ENCODE results near the gene GPSM3.

Gene GPSM3

GRCh38 chr6:32151863-32152768, 40.3 kb downstream of the GPSM3 start, which contains the start of gene PRRT1:
Gene PRRT1, minus strand, starts transcription at chr6:32151939. Its CDS starts 112 bp downstream, at chr6:32151827.
- DNase-seq (ENCODE audit: low read depth in 1 of 2, low spot score in 1 of 2) = no peak
- Histone ChIP-seq H3K27ac (replicated peaks) (no peak within 1 kb of the TSS), H3K4me3 (replicated peaks; ENCODE audit: insufficient read depth, low read length) (no peak within 1 kb of the TSS), H3K27me3 (ENCODE audit: insufficient read depth, poor library complexity, severe bottlenecking) (peaks cover 48% of the 10 kb centered on the region)
- TF ChIP-seq GABPA (IDR thresholded peaks at IDR 0.05; ENCODE audit: low read depth) = no peak
- TF ChIP-seq REST (IDR thresholded peaks at IDR 0.05; ENCODE audit: insufficient replicate concordance, low read depth) = no peak
- no peak for TF ChIP-seq POLR2AphosphoS5 (IDR thresholded peaks at IDR 0.05; ENCODE audit: low read depth)
- no peak for TF ChIP-seq SPI1 (IDR thresholded peaks at IDR 0.05; ENCODE audit: borderline replicate concordance, low read depth)
- TF ChIP-seq, protein P1, sequence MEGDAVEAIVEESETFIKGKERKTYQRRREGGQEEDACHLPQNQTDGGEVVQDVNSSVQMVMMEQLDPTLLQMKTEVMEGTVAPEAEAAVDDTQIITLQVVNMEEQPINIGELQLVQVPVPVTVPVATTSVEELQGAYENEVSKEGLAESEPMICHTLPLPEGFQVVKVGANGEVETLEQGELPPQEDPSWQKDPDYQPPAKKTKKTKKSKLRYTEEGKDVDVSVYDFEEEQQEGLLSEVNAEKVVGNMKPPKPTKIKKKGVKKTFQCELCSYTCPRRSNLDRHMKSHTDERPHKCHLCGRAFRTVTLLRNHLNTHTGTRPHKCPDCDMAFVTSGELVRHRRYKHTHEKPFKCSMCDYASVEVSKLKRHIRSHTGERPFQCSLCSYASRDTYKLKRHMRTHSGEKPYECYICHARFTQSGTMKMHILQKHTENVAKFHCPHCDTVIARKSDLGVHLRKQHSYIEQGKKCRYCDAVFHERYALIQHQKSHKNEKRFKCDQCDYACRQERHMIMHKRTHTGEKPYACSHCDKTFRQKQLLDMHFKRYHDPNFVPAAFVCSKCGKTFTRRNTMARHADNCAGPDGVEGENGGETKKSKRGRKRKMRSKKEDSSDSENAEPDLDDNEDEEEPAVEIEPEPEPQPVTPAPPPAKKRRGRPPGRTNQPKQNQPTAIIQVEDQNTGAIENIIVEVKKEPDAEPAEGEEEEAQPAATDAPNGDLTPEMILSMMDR (IDR thresholded peaks at IDR 0.05; ENCODE audit: insufficient read depth, low read length) = no peak

DNA sequence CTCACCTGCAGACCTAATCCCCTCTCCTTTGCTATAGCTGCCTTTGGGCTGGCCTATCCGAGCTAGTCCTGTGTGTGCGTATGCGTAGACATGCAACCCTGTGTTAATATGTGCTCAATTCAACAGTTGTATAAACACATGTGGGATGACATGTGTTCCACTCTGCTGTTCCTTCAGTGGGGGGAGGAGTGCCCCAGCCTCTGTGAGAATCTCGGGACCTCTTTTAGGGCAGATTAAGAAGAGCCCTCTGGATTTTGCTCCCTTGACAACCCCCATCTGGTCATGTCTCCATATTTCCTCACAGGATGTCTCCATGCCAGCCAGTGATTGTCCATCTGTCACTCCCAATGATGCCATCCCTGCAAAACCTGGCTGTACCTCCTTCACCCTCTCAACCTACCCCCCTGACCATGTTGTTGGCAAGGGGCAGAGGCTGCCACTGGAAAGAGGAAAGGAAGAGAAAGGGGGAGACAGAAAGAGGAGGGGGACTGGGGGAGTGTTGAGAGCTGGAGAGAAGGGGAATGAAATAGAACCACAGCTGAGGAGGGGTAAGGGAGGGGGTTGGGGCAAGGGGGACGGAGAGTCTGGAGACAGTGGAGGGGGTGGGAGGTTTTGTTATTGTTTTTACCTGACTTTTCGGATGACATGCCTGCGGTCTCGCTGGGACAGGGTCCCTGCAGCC, 41.1 kb downstream of the GPSM3 start:
- TF ChIP-seq REST (IDR thresholded peaks at IDR 0.05; ENCODE audit: insufficient replicate concordance, low read depth) (no peak), GABPA (IDR thresholded peaks at IDR 0.05; ENCODE audit: low read depth) (no peak), SPI1 (IDR thresholded peaks at IDR 0.05; ENCODE audit: borderline replicate concordance, low read depth) (no peak)
- TF ChIP-seq, protein P1 (IDR thresholded peaks at IDR 0.05; ENCODE audit: insufficient read depth, low read length) = no peak

GRCh38 chr6:32149932-32150870, 42.2 kb downstream of the GPSM3 start:
- Histone ChIP-seq H3K27ac (replicated peaks) (no peak overlapping the region), H3K27me3 (ENCODE audit: insufficient read depth, poor library complexity, severe bottlenecking) (peaks cover 48% of the 10 kb centered on the region), H3K4me3 (replicated peaks; ENCODE audit: insufficient read depth, low read length) (no peak overlapping the region)
- TF ChIP-seq SPI1 (IDR thresholded peaks at IDR 0.05; ENCODE audit: borderline replicate concordance, low read depth) = no peak
- no peak for TF ChIP-seq GABPA (IDR thresholded peaks at IDR 0.05; ENCODE audit: low read depth)
- no peak for TF ChIP-seq REST (IDR thresholded peaks at IDR 0.05; ENCODE audit: insufficient replicate concordance, low read depth)
- TF ChIP-seq POLR2AphosphoS5 (IDR thresholded peaks at IDR 0.05; ENCODE audit: low read depth) = no peak
- TF ChIP-seq, protein P1 (IDR thresholded peaks at IDR 0.05; ENCODE audit: insufficient read depth, low read length) = no peak
- no peak for DNase-seq (ENCODE audit: low read depth in 1 of 2, low spot score in 1 of 2)

More for the DNA sequence above, 41.1 kb downstream of the GPSM3 start:
- H3K27me3 ChIP-seq (ENCODE audit: insufficient read depth, poor library complexity, severe bottlenecking) = peaks cover 48% of the 10 kb centered on the region
- no peak overlapping the region for H3K27ac ChIP-seq (replicated peaks)
- no peak for DNase-seq (ENCODE audit: low read depth in 1 of 2, low spot score in 1 of 2)
- H3K4me3 ChIP-seq (replicated peaks; ENCODE audit: insufficient read depth, low read length) = no peak overlapping the region

Data from HL-60 (cell line).